ENCODE measurements around the gene OCIAD1.

Gene OCIAD1, protein sequence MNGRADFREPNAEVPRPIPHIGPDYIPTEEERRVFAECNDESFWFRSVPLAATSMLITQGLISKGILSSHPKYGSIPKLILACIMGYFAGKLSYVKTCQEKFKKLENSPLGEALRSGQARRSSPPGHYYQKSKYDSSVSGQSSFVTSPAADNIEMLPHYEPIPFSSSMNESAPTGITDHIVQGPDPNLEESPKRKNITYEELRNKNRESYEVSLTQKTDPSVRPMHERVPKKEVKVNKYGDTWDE

DNA sequence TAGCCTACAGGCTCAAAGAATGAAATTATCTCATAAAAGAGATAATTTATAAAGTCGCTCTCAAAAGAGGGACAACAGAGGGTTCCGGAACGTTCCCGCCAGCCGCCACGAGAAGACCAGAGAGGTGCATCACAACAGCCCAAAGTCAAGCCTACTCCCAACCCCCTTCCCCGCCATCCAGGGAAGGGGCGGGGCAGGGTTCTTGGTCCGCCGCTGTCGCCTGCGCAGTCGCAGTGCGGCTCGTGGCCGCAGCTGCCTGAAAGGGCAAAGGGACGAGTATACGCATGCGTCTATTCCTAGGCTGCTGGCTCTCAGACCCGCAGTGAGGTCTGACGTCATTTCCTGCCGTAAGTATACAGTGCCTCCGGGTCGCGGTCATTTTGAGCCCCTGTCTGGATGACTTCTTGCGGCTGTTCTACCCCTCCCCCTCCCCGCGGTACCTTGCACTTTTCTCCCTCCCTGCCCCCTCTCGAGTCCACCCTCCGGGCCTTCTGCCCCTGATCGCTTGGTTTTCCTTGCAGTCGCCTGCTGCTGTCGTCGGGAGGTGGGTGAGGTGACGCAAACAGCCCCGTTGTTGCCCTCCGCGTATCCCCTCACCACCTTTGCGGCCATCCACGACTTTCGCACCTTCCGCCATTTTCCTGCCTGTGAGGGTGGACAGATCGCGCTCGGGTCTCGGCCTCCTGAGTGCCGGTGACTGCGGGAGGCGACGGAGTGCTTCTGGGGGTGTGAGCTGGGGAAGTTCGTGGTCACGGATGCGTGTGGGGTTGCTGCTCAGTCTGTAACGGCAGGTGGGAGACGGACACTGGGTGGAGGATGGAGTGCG lies at the start of gene OCIAD1:
Gene OCIAD1 (plus strand): TSS at position 383 of the 826 bp plus-strand sequence. CDS start 1,537 bp downstream, outside the sequence.
- Histone ChIP-seq H3K4me1 (ENCODE audit: insufficient read depth, low read length) (peaks cover 10% of the 10 kb centered on the region; the same call in 1 of the 2 replicates), H3K27ac (ENCODE audit: low read length) (peak within 1 kb of the TSS; percentile 100), H3K4me3 (ENCODE audit: low read length) (peak within 1 kb of the TSS; percentile 89), H3K9me3 (ENCODE audit: insufficient read depth, low read depth, low read length) (no peaks in the 10 kb centered on the region), H3K9ac (ENCODE audit: low read depth, low read length) (peak within 1 kb of the TSS; percentile 99), H3K36me3 (ENCODE audit: insufficient read depth, low read depth, low read length) (peaks cover 36% of the 10 kb centered on the region), H3K27me3 (ENCODE audit: insufficient read depth, low read length) (no peaks in the 10 kb centered on the region)

DNA sequence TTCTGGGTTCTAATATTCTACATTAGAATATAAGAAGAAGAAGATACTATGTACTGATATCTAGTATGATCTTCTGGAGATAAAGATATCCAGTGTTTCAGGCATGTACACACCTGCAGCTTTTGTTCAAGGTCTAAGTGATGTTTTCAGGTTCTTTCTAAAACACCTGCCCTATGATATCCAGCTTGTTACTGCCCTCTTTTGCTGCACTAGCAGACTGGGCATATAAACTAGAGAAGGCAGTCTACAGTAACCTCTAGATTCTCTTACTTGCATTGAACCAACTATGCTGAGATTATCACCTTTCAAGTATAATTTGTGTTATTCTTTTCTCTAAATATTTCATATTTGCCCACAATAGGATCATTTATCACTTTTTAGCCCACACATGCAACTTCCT lies 48.9 kb upstream of the OCIAD1 start:
- H3K9me3 ChIP-seq (ENCODE audit: insufficient read depth, low read depth, low read length): no peaks in the 10 kb centered on the region
- H3K36me3 ChIP-seq (ENCODE audit: insufficient read depth, low read depth, low read length): no peaks in the 10 kb centered on the region
- H3K4me3 ChIP-seq (ENCODE audit: low read length): no peak overlapping the region
- H3K9ac ChIP-seq (ENCODE audit: low read depth, low read length): no peak overlapping the region
- no peaks in the 10 kb centered on the region for H3K27me3 ChIP-seq (ENCODE audit: insufficient read depth, low read length)
- H3K4me1 ChIP-seq (ENCODE audit: insufficient read depth, low read length): peaks cover 6% of the 10 kb centered on the region; the same call in 1 of the 2 replicates
- no peak overlapping the region for H3K27ac ChIP-seq (ENCODE audit: low read length)

DNA sequence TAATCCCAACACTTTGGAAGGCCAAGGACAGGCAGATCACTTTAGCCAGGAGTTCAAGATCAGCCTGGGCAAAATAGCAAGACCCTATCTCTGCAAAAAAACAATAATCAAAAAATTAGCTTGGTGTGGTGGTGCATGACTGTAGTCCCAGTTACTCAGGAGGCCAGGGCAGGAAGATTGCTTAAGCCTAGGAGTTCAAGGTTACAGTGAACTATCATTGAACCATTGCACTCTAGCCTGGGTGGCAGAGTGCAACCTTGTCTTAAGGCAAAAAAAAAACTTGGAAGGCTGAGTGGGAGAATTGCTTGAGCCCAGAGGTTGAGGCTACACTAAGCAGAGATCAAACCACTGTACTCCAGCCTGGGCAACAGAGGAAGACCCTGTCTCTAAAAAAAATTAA lies 45.6 kb upstream of the OCIAD1 start:
- H3K4me3 ChIP-seq (ENCODE audit: low read length): no peak overlapping the region
- H3K9ac ChIP-seq (ENCODE audit: low read depth, low read length): no peak overlapping the region
- H3K36me3 ChIP-seq (ENCODE audit: insufficient read depth, low read depth, low read length): no peaks in the 10 kb centered on the region
- no peaks in the 10 kb centered on the region for H3K27me3 ChIP-seq (ENCODE audit: insufficient read depth, low read length)
- no peak overlapping the region for H3K27ac ChIP-seq (ENCODE audit: low read length)
- H3K4me1 ChIP-seq (ENCODE audit: insufficient read depth, low read length): no peaks in the 10 kb centered on the region; the same call in 1 of the 2 replicates
- no peaks in the 10 kb centered on the region for H3K9me3 ChIP-seq (ENCODE audit: insufficient read depth, low read depth, low read length)

DNA sequence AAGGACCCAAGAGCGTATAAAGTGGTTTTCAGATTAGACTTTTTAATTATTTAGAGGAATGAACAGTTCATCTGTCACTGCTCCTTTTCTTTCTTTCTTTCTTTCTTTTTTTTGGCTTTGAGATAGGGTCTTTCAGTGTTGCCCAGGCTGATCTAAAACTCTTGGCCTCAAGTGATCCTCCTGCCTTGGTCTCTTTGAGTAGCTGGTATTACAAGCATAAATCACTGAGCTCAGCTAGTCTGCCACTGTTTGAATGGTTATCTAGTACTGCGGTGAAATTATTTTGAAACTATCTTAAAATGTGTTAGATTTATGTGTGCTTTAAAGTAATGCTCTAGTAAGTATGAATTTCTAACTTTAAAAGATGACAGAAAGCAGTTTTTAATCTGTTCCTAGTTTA lies 44.3 kb upstream of the OCIAD1 start:
- H3K4me1 ChIP-seq (ENCODE audit: insufficient read depth, low read length): no peaks in the 10 kb centered on the region; the same call in 1 of the 2 replicates
- no peaks in the 10 kb centered on the region for H3K36me3 ChIP-seq (ENCODE audit: insufficient read depth, low read depth, low read length)
- no peaks in the 10 kb centered on the region for H3K9me3 ChIP-seq (ENCODE audit: insufficient read depth, low read depth, low read length)
- no peak overlapping the region for H3K27ac ChIP-seq (ENCODE audit: low read length)
- no peaks in the 10 kb centered on the region for H3K27me3 ChIP-seq (ENCODE audit: insufficient read depth, low read length)
- no peak overlapping the region for H3K4me3 ChIP-seq (ENCODE audit: low read length)
- H3K9ac ChIP-seq (ENCODE audit: low read depth, low read length): no peak overlapping the region

DNA sequence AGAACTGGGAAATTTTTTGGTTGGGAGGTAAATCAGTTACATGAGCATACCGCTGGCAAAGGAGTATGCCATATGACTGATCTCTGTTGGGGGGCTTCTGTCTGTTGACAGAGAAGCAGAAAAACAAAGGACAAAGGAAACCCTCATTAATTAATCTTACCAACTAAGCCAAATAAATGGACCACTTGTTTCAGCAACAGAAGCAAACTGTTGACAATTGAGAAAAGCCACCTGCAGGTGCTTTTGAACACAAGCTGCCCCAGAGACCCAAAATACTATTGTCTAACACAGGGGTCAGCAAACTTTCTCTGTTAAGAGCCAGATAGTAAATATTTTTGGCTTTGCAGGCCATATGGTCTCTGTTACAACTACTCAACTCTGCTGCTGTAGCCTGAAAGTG lies 43.8 kb upstream of the OCIAD1 start:
- no peak overlapping the region for H3K27ac ChIP-seq (ENCODE audit: low read length)

DNA sequence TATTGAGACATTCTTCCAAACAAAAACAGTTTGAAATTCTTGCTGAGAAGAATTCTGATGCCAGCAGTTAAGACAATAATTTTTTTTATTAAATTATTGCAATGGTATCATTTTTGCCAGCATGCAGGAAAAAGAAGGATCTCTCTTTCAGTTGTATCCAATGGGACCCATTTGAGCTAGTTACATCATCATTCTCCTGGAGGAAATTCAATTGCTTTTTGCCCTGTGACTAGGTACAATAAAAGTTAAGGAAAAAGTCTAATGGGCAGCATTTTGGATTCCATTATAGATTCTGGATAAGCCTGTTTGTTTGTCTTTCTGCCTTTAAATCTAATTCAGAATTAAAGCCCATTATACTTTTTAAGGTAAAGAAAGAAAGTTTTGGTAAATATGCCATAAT lies 40.3 kb upstream of the OCIAD1 start:
- Histone ChIP-seq H3K27me3 (ENCODE audit: insufficient read depth, low read length) (no peaks in the 10 kb centered on the region), H3K27ac (ENCODE audit: low read length) (no peak overlapping the region), H3K4me3 (ENCODE audit: low read length) (no peak overlapping the region), H3K4me1 (ENCODE audit: insufficient read depth, low read length) (no peaks in the 10 kb centered on the region; the same call in 1 of the 2 replicates), H3K9ac (ENCODE audit: low read depth, low read length) (no peak overlapping the region), H3K9me3 (ENCODE audit: insufficient read depth, low read depth, low read length) (no peaks in the 10 kb centered on the region), H3K36me3 (ENCODE audit: insufficient read depth, low read depth, low read length) (no peaks in the 10 kb centered on the region)

More for the DNA sequence above, 43.8 kb upstream of the OCIAD1 start:
- no peaks in the 10 kb centered on the region; the same call in 1 of the 2 replicates for H3K4me1 ChIP-seq (ENCODE audit: insufficient read depth, low read length)
- no peaks in the 10 kb centered on the region for H3K9me3 ChIP-seq (ENCODE audit: insufficient read depth, low read depth, low read length)
- H3K27me3 ChIP-seq (ENCODE audit: insufficient read depth, low read length): no peaks in the 10 kb centered on the region
- H3K36me3 ChIP-seq (ENCODE audit: insufficient read depth, low read depth, low read length): no peaks in the 10 kb centered on the region
- no peak overlapping the region for H3K9ac ChIP-seq (ENCODE audit: low read depth, low read length)
- H3K4me3 ChIP-seq (ENCODE audit: low read length): no peak overlapping the region

DNA sequence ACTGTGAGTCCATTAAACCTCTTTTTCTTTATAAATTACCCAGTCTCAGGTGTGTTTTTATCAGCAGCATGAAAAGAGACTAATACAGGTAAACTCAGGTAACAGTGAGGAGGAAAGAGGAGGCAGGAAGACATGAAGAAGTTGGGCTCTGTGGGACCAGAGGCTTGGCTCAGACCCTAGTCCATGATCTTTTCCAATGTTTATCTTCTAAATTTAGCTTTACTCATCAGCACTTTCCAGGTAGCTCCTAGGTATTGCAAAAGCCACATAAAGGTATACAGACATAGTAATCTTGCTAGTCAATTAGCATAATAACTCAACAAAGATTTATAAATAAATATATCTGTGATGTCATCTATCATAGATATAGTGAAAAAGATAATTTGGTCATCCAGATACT lies 39.6 kb upstream of the OCIAD1 start:
- Histone ChIP-seq H3K27ac (ENCODE audit: low read length) (no peak overlapping the region), H3K9ac (ENCODE audit: low read depth, low read length) (no peak overlapping the region), H3K9me3 (ENCODE audit: insufficient read depth, low read depth, low read length) (no peaks in the 10 kb centered on the region), H3K4me1 (ENCODE audit: insufficient read depth, low read length) (peaks cover 1% of the 10 kb centered on the region; the same call in 1 of the 2 replicates), H3K36me3 (ENCODE audit: insufficient read depth, low read depth, low read length) (no peaks in the 10 kb centered on the region), H3K27me3 (ENCODE audit: insufficient read depth, low read length) (no peaks in the 10 kb centered on the region), H3K4me3 (ENCODE audit: low read length) (no peak overlapping the region)

DNA sequence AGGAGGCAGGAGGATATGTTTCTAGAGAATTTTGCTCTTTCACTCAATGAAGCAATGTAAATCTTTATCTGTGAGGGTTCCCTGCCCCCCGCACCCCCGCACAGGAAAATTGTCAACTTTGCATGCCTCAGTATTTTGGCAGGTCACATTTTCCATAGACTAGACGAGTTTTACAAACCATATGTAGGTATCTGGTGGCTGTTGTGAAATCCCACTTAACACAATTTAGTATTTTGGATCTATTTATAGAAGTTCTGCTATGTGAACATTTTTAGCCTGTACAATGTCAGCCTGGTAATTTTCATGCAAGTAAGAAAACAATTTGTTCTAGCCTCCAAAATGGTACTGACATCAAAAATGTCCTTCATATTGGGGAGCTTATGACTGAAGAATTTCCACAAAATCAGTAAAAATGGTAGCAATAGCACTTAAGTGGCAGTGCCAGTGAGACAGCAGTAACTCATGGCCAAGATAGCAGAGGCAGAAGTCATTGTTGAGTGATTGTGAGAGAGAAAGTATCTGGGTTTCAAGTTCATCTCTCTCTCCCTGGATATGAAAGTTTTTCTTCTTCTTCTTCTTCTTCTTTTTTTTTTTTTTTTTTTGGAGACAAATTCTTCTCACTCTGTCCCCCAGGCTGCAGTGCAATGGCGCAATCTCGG lies 38.4 kb upstream of the OCIAD1 start:
- no peaks in the 10 kb centered on the region for H3K9me3 ChIP-seq (ENCODE audit: insufficient read depth, low read depth, low read length)
- H3K27ac ChIP-seq (ENCODE audit: low read length): no peak overlapping the region
- H3K4me3 ChIP-seq (ENCODE audit: low read length): no peak overlapping the region
- no peak overlapping the region for H3K9ac ChIP-seq (ENCODE audit: low read depth, low read length)
- H3K4me1 ChIP-seq (ENCODE audit: insufficient read depth, low read length): peaks cover 5% of the 10 kb centered on the region; the same call in 1 of the 2 replicates
- no peaks in the 10 kb centered on the region for H3K36me3 ChIP-seq (ENCODE audit: insufficient read depth, low read depth, low read length)
- no peaks in the 10 kb centered on the region for H3K27me3 ChIP-seq (ENCODE audit: insufficient read depth, low read length)

DNA sequence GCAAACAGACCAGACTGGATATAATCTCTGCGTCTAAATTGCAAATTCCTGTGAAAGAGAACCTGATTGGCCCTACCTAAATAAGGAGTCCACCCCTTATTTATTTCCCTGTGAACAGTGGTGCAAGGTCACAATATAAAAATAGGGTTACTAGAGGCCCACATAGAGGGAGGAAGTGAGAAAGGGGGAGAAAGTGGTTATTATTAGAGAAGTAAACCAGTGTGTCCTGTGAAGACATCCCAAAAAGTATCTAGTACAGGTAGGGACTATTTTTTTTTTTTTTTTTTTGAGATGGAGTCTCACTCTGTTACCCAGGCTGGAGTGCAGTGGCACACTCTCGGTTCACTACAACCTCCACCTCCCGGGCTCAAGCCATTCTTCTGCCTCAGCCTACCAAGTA lies 35.8 kb upstream of the OCIAD1 start:
- no peak overlapping the region for H3K4me3 ChIP-seq (ENCODE audit: low read length)
- H3K4me1 ChIP-seq (ENCODE audit: insufficient read depth, low read length): peaks cover 5% of the 10 kb centered on the region; the same call in 1 of the 2 replicates
- H3K9me3 ChIP-seq (ENCODE audit: insufficient read depth, low read depth, low read length): no peaks in the 10 kb centered on the region
- no peak overlapping the region for H3K27ac ChIP-seq (ENCODE audit: low read length)
- no peaks in the 10 kb centered on the region for H3K36me3 ChIP-seq (ENCODE audit: insufficient read depth, low read depth, low read length)
- H3K27me3 ChIP-seq (ENCODE audit: insufficient read depth, low read length): no peaks in the 10 kb centered on the region
- H3K9ac ChIP-seq (ENCODE audit: low read depth, low read length): no peak overlapping the region

DNA sequence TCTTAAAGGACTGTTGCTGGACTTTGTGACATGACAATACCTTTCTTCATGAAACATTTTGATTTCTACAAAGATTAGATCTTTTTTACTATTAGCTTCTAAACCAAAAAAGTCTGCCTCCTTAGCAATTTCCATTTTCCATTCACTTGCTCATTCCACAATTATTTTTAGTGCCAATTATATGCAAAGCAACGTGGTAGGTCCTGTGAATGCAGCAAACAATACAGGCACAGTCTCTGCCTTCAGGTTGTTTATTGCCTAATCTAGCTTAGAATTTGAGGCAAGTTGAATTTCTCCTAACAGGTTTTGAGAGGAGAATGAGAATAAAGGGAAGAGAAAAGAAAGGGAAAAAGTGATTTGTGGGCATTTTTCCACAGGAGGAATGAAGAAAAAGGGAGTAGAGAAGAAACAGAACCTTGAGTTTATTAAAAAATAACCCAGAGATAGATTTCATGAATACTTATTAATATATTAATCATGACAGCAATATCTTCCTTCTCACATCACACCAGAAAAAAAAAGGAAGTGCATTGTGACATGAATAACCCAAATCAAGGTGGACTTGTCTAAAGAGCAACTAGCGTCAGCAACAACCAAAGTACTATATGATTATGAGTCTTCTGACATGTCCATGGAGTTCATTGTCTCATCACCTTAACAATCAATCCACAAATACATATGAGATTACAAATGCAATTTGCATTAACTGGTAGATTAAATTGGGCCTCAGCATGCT lies 34.5 kb upstream of the OCIAD1 start:
- H3K9ac ChIP-seq (ENCODE audit: low read depth, low read length): no peak overlapping the region
- H3K4me3 ChIP-seq (ENCODE audit: low read length): no peak overlapping the region
- H3K4me1 ChIP-seq (ENCODE audit: insufficient read depth, low read length): peaks cover 5% of the 10 kb centered on the region; the same call in 1 of the 2 replicates
- no peak overlapping the region for H3K27ac ChIP-seq (ENCODE audit: low read length)
- no peaks in the 10 kb centered on the region for H3K27me3 ChIP-seq (ENCODE audit: insufficient read depth, low read length)
- H3K36me3 ChIP-seq (ENCODE audit: insufficient read depth, low read depth, low read length): no peaks in the 10 kb centered on the region
- no peaks in the 10 kb centered on the region for H3K9me3 ChIP-seq (ENCODE audit: insufficient read depth, low read depth, low read length)

All from iPS-20b (cell line).